Measurements from ENCODE around the gene ASPRV1.

The ASPRV1 gene

DNA sequence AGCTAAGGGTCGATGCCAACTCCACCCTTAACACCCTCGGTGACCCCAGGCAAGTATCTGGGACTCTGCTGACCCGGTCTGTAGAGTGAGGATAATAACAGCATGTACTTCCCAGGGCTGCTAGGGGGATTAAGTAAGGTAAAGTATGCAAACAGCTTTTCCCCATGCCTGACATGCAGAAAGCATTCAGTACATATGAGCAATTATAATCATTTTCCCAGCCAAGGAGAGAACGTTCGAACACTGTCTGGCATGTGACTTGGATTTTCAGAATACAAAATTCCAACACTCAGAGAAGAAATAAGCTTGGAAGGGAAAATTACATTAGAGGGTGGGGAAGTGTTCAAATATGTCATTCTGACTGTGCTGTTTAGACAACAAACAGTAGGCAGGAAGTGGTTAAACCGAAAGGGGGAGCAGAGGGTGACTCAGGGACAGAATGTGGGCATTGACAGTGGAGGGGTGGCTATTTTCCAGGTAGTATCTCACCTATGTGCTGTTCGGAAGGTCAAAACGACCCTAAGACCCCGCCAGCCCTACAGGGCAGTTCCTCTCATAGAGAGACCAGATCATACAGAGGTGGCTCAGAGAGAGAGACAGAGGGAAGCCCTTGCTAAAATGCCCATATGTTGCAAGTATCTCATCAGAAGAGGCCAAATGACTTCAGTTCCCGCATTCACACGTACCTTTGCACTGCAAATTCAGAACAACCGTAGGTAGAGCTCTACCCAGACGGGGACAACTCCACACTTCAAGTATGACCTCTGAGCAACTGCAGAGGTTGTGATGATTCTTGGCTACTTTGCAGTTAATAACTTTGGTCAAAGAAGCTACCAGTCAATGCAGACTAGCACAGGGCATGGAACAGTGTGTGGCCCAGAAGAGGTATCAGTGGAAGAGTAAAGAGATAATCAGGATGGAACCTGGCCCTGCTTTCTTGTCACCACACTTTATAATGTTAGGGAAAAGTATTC, 14.8 kb downstream of the ASPRV1 start:
- DNase-seq (ENCODE audit: low read depth) = peak; percentile 51
- no peak overlapping the region for H3K4me3 ChIP-seq (ENCODE audit: low read length)
- TF ChIP-seq, protein P1, sequence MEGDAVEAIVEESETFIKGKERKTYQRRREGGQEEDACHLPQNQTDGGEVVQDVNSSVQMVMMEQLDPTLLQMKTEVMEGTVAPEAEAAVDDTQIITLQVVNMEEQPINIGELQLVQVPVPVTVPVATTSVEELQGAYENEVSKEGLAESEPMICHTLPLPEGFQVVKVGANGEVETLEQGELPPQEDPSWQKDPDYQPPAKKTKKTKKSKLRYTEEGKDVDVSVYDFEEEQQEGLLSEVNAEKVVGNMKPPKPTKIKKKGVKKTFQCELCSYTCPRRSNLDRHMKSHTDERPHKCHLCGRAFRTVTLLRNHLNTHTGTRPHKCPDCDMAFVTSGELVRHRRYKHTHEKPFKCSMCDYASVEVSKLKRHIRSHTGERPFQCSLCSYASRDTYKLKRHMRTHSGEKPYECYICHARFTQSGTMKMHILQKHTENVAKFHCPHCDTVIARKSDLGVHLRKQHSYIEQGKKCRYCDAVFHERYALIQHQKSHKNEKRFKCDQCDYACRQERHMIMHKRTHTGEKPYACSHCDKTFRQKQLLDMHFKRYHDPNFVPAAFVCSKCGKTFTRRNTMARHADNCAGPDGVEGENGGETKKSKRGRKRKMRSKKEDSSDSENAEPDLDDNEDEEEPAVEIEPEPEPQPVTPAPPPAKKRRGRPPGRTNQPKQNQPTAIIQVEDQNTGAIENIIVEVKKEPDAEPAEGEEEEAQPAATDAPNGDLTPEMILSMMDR (conservative IDR thresholded peaks at IDR 0.05; ENCODE audit: low read length) = no peak

DNA sequence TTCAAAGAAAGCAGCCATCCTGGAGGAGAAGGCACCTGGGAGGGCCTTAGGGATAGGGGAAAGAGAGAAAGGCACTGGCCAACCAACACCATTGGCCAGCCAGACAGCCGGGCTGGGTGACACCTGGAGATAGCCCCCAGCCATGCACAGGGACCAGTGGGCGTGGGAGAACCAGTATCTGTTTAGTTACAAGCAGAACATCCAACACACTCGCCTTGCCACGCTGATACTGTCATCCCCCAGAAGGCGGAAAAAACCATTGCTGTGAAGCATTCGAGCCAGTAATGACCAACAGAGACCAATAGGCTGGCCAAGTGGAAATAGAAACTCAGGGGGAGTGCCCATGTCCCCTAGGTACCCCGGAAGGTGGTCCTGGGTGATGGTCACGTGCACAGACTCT, 15.5 kb downstream of the ASPRV1 start:
- TF ChIP-seq, protein P1 (conservative IDR thresholded peaks at IDR 0.05; ENCODE audit: low read length) = no peak
- DNase-seq (ENCODE audit: low read depth) = no peak
- no peak overlapping the region for H3K4me3 ChIP-seq (ENCODE audit: low read length)

DNA sequence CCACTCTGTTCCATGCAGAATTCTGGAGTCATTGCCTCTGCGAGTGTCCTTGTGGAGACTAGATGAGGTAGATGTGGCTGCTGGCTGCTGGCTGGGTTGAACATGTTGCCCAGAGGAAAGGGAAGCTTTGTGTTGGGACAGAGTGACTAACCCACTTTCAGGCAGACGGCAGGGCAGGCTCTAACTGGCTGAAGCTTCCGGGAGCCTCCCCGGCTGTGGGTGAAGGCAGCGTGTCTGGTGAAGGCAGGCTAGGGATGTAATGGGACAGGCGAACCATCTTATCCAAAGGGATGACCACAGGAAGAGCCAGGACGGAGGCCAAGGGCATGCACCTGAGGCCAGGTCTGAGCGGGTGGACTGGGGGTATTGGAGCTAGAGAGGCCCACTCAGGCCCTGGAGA, 16.0 kb downstream of the ASPRV1 start:
- no peak for DNase-seq (ENCODE audit: low read depth)
- TF ChIP-seq, protein P1 (conservative IDR thresholded peaks at IDR 0.05; ENCODE audit: low read length) = no peak
- H3K4me3 ChIP-seq (ENCODE audit: low read length) = no peak overlapping the region

DNA sequence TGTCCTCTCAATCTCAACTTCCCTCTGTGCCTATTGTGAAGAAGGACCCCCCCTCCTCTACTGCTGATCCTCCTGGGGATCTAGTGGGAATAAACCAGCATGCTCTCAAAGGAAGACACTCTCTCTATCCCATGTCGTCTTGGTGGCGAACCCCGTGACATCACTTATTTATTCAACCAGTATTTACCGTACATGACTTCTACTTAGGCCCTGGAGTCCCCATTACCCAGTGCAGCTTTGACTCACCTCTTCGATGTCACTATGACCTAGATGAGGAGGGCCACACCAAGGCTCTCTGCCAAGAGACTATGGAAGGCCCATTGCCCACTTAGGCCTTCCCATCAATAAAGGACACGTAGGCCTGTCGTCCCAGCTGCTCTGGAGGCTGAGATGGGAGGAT, 16.7 kb downstream of the ASPRV1 start:
- no peak overlapping the region for H3K4me3 ChIP-seq (ENCODE audit: low read length)
- TF ChIP-seq, protein P1 (conservative IDR thresholded peaks at IDR 0.05; ENCODE audit: low read length) = no peak
- DNase-seq (ENCODE audit: low read depth) = no peak

DNA sequence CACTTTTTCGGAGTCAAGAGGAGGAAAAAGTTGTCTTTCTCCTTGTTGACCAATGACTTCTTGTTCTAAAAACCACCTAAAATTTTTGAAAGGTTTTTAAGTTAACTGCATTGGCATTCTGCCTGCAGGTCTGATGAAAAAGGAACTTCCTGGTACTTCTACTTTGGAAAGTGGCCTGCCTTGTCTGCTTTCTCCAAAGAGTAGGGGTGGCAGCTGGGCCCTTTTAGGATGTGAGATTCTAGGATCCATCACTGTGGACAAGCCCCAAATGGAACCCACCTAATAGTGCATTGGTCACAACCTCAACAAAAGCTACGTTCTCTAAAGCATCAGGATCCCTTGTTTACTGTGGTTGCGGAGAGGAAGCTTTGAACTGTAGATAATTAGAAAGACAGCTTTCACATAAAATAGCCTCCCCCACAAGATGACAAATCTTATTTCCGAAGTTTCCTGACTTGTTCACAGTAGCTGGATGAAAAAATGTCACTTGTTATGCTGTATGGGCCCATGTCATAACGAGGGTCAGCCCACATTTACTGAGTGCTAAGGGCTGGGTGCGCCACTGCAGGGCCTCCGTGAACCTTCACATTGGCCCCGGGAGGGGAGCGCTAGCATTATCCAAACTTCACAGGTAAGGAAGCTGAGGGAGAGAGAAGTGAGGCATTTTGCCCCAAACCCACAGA, 17.4 kb downstream of the ASPRV1 start:
- no peak overlapping the region for H3K4me3 ChIP-seq (ENCODE audit: low read length)
- TF ChIP-seq, protein P1 (conservative IDR thresholded peaks at IDR 0.05; ENCODE audit: low read length) = no peak
- no peak for DNase-seq (ENCODE audit: low read depth)

DNA sequence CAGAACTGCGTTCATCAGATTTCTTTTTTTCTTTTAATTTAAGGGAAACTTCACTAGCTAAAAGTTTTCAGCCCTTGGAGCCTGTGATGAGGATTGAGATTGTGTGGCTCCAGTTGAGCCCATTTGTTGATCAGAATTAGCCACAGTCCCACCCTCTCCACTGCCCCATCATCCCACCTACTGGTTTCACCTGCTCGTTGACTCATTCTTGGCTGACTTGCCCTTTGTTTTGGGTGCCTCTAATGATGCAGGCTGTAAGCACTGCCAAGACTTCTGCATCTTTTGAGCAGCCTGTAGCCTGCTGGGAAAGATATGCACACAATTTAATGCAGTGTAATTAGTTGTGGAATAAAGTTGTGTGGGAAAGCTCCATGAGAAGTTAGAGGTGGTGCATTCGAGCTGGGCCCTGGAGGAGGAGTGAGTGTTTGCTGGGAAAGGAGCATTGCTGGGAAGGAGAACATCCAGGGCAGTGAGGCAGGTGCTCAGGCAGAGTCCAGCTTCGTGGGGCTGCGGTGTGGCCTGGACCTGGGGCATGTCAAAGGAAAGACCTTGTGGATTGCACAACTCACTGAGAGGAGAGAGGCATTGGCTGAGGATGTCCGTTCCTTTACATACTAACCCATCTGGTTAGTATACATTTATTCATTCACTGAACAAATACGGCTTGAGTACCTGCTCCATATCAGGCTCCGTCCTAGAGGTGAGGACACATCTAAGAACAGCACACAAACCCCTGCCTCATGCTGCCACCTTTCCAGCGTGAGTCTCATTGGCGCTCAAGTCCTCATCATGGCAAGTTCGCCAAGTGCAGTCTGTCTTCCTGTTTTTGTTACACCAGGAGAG, 18.2 kb downstream of the ASPRV1 start:
- DNase-seq (ENCODE audit: low read depth) = no peak
- H3K4me3 ChIP-seq (ENCODE audit: low read length) = no peak overlapping the region
- TF ChIP-seq, protein P1 (conservative IDR thresholded peaks at IDR 0.05; ENCODE audit: low read length) = no peak

Measured in AG10803 (cell line).